GM12892 (cell line): Measurements from ENCODE around the gene BPGM. TPM values are rescaled to one million over a fixed set of nuclear protein-coding genes. Genes with fewer than 3 reads are reported as not detected.

Experiments
- DNase-seq: peaks from one replicate; pipeline ENCODE4 v3.0.0; 2011; ENCODE audit not compliant: insufficient read length
- FAIRE-seq: peaks from 2 replicates; lab custom pipeline; 2011; peaks lifted over from hg19 to GRCh38; lab: Jason Lieb, UNC
- POLR2A ChIP-seq: IDR thresholded peaks from 2 replicates; pipeline ENCODE4 v1.6.1; 2011; ENCODE audit warnings: low read depth, low read length, control low read depth
- POLR2AphosphoS5 ChIP-seq: IDR thresholded peaks from 2 replicates; pipeline ENCODE4 v1.6.1; 2011; ENCODE audit warnings: low read depth, low read length, control low read depth
- TAF1 ChIP-seq: IDR thresholded peaks from 2 replicates; pipeline ENCODE4 v1.6.1; 2011; ENCODE audit warnings: low read depth, mild to moderate bottlenecking, control low read depth, low read length, borderline replicate concordance
- polyA plus RNA-seq: library from polyadenylated mRNA; unstranded; fragments of >200 nt; gene quantifications from one replicate; pipeline ENCODE4 v1.2.1, GENCODE V29; 2012; ENCODE audit warnings: missing spikeins, inconsistent platforms; ENCODE audit not compliant: missing spikeins

BPGM gene
- polyA plus RNA-seq, result 11.2 TPM

- DNase-seq (peak; percentile 68), FAIRE-seq (peak; percentile 99)
- peak; percentile 85; the same call in 1 of the 2 replicates for TF ChIP-seq TAF1
- peak; percentile 96 for TF ChIP-seq POLR2AphosphoS5
- TF ChIP-seq POLR2A, result peak; percentile 99
Measured at GRCh38 chr7:134646425-134647305, at the start of gene BPGM. TSS of gene BPGM (plus strand) at chr7:134646853. CDS start at chr7:134661508, 14,655 bp downstream.

- FAIRE-seq (no peak), DNase-seq (no peak)
- TF ChIP-seq POLR2AphosphoS5 (no peak), POLR2A (no peak), TAF1 (no peak)
Measured at GRCh38 chr7:134599371-134599770, 47.3 kb upstream of the BPGM start.

DNA sequence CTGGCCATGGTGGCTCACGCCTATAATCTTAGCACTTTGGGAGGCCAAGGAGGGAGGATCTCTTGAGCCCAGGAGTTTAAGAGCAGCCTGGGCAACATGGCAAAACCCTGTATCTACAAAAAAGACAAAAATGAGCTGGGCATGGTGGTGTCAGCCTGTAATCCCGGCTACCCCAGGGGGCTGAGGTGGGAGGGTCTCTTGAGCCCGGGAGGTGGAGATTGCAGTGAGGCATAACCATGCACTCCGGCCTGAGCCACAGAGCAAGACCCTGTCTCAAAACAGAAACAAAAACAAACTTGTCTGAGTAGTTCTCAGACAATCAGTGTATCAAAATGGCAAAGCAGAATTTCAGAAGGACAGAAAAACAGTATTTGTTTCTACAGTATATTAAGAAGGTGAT is 45.2 kb upstream of the BPGM start:
- DNase-seq (no peak), FAIRE-seq (no peak)
- no peak for TF ChIP-seq POLR2AphosphoS5
- TF ChIP-seq TAF1, result no peak
- no peak for TF ChIP-seq POLR2A

GRCh38 chr7:134602881-134603451 is 43.7 kb upstream of the BPGM start:
- DNase-seq (no peak), FAIRE-seq (no peak)

DNA sequence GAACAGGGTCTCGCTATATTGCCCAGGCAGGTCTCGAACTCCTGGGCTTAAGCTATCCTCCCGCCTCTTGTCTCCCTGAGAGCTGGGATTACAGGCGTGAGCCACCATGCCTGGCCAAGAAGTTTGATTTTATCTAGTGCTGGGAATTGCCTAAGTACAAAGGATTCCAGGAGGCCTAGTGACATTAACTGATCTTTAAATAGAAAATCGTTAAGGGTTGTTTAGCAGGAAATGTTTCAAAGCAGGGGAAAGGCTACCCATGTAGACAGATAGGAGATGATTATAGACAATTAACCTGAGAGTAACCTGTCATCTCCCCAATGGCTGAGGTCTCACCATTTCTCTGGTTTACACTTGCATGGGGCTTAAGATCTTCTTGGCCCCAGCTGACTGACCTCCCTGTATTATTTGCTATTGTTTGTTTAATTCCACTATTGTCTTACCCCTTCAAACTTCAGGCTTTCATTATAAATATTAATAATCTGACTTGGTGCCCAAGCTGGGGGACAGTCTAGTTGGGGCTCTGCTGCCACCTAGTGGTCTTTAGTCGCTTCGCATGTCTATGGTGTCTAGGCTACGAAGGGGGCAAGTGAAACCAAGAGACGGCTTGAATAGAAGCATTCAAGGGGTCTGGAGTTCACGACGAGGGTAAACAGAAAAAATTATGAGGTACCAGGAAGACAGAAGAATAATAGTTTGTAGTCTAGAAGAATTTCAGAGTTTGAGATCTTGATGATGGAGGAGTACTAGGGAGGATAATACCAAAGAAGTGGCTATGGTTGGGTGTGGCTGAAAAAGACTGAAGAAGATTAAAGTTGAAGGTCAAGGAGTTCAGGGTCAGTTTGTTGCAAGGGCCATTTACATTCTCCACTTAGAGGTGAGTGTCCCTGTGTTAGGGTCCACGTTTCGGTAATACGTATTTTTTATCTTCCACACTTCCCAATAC is 40.4 kb upstream of the BPGM start:
- FAIRE-seq, result peak; percentile 71
- DNase-seq, result peak; percentile 17
- no peak for TF ChIP-seq POLR2AphosphoS5
- TF ChIP-seq TAF1, result no peak
- TF ChIP-seq POLR2A, result no peak

More at GRCh38 chr7:134602881-134603451, 43.7 kb upstream of the BPGM start:
- TF ChIP-seq POLR2A, result no peak
- TF ChIP-seq POLR2AphosphoS5, result no peak

- FAIRE-seq (no peak), DNase-seq (no peak)
- TF ChIP-seq POLR2A, result no peak
- no peak for TF ChIP-seq POLR2AphosphoS5
- no peak for TF ChIP-seq TAF1
Measured at GRCh38 chr7:134611611-134612151, 35.0 kb upstream of the BPGM start.

- DNase-seq, result no peak
- FAIRE-seq, result no peak
- TF ChIP-seq POLR2A, result no peak
- TF ChIP-seq POLR2AphosphoS5, result no peak
- no peak for TF ChIP-seq TAF1
Measured at GRCh38 chr7:134612197-134612596, 34.5 kb upstream of the BPGM start.

GRCh38 chr7:134613623-134614347 is 32.9 kb upstream of the BPGM start:
- FAIRE-seq (no peak), DNase-seq (no peak)
- TF ChIP-seq POLR2AphosphoS5, result no peak
- TF ChIP-seq TAF1, result no peak
- TF ChIP-seq POLR2A, result no peak

GRCh38 chr7:134616611-134617010 is 30.0 kb upstream of the BPGM start:
- no peak for DNase-seq
- no peak for FAIRE-seq
- TF ChIP-seq TAF1 (no peak), POLR2A (no peak)
